DND-41 (cell line): ENCODE results near the gene ZFHX3.

ENCODE experiments used
- ATAC-seq: fragments of 200-7000 bp; cut with Tn5 transposase; 3 replicates; pipeline ENCODE4 v1.9.1; 2021; ENCODE audit warnings: low read depth; ENCODE audit not compliant: insufficient read depth
- DNase-seq: peaks from one replicate; pipeline ENCODE4 v3.0.0-alpha.2; 2020
- H2AFZ ChIP-seq: 2 replicates; pipeline ENCODE4 v1.6.0; 2012; ENCODE audit warnings: low read depth, low read length
- H3K27ac ChIP-seq: 2 replicates; pipeline ENCODE4 v1.5.1; 2012; ENCODE audit warnings: low read length, inconsistent platforms
- H3K27me3 ChIP-seq: fragments of 200-600 bp; sonication (generic); 2 replicates; pipeline ENCODE4 v1.6.0; 2012; ENCODE audit warnings: low read length, mild to moderate bottlenecking, inconsistent platforms; ENCODE audit not compliant: insufficient read depth, poor library complexity
- H3K36me3 ChIP-seq: 2 replicates; pipeline ENCODE4 v1.5.1; 2012; ENCODE audit warnings: low read length, inconsistent platforms; ENCODE audit not compliant: insufficient read depth
- H3K4me1 ChIP-seq: 2 replicates; pipeline ENCODE4 v1.5.1; 2012; ENCODE audit warnings: mild to moderate bottlenecking, low read length; ENCODE audit not compliant: insufficient read depth
- H3K4me2 ChIP-seq: 2 replicates; pipeline ENCODE4 v1.6.0; 2012; ENCODE audit warnings: mild to moderate bottlenecking, moderate library complexity, low read length, inconsistent platforms; ENCODE audit not compliant: insufficient read depth
- H3K4me3 ChIP-seq, 2 experiments: fragments of 200-600 bp in 1 of 2; shearing (Covaris generic) in 1 of 2; 2 replicates each; pipeline ENCODE4 v1.5.1; 2012 to 2016; ENCODE audit warnings: inconsistent platforms in 2 of 2, low read length in 2 of 2, mild to moderate bottlenecking in 2 of 2, low read depth in 1 of 2, moderate library complexity in 1 of 2
- H3K79me2 ChIP-seq: 2 replicates; pipeline ENCODE4 v1.6.0; 2012; ENCODE audit warnings: low read length, inconsistent platforms; ENCODE audit not compliant: insufficient read depth
- H3K9ac ChIP-seq: 2 replicates; pipeline ENCODE4 v1.6.0; 2012; ENCODE audit warnings: low read depth, mild to moderate bottlenecking, inconsistent platforms, low read length, moderate library complexity
- H3K9me3 ChIP-seq: 2 replicates; pipeline ENCODE4 v1.5.1; 2012; ENCODE audit warnings: low read length, moderate library complexity, mild to moderate bottlenecking, inconsistent platforms; ENCODE audit not compliant: insufficient read depth, severe bottlenecking
- H4K20me1 ChIP-seq: 2 replicates; pipeline ENCODE4 v1.6.0; 2012; ENCODE audit warnings: low read length; ENCODE audit not compliant: insufficient read depth
- EZH2 ChIP-seq: IDR thresholded peaks from 3 replicates; pipeline ENCODE4 v1.6.1; 2012; ENCODE audit warnings: borderline replicate concordance, low read depth, mild to moderate bottlenecking, moderate library complexity, low read length, inconsistent platforms; ENCODE audit not compliant: severe bottlenecking
- TF ChIP-seq, protein P1 (sequence below): IDR thresholded peaks from 2 replicates; pipeline ENCODE4 v1.5.1; 2012; ENCODE audit warnings: borderline replicate concordance, low read length, moderate library complexity, mild to moderate bottlenecking; ENCODE audit not compliant: poor library complexity, severe bottlenecking; ENCODE audit errors: extremely low read depth

Gene ZFHX3

DNA sequence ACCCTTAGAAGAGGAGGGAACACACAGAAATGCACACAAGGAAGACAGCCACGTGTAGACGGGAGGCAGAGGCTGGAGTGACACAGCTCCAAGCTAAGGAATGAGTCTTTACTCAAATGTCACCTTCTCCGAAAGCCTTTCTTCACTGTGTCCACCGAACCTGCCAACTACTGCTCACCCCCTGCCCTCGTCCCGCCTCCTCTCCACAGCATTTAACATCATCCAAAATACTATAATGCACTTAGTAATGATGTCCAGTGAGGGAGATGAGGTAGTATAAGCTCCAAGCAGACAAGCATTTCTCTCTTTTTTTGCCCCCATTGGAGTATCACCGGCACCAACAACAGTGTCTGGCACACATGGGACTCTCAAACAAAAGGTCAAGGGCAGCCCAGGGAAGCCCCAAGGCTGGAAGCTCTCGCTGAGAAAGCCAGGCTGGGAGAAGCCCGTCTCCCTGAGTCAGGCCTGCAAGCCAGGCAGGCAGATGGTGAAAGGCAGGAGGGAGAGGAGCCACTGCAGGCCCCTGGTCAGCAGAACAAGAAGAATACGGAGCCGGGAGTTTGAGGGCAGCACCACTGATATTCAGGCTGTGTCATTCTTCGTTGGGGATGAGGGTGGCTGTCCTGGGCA is 25.9 kb downstream of the ZFHX3 start:
- Histone ChIP-seq H3K36me3 (no peaks in the 10 kb centered on the region), H3K4me2 (no peak overlapping the region), H3K9me3 (no peaks in the 10 kb centered on the region), H3K27ac (no peak overlapping the region), H3K9ac (no peak overlapping the region), H2AFZ (no peak overlapping the region), H3K27me3 (no peaks in the 10 kb centered on the region), H4K20me1 (peaks cover 36% of the 10 kb centered on the region; the same call in 1 of the 2 replicates), H3K4me3 (no peak overlapping the region), H3K79me2 (no peaks in the 10 kb centered on the region), H3K4me1 (no peaks in the 10 kb centered on the region)
- no peak for DNase-seq
- ATAC-seq, result no peak
- TF ChIP-seq, protein P1, sequence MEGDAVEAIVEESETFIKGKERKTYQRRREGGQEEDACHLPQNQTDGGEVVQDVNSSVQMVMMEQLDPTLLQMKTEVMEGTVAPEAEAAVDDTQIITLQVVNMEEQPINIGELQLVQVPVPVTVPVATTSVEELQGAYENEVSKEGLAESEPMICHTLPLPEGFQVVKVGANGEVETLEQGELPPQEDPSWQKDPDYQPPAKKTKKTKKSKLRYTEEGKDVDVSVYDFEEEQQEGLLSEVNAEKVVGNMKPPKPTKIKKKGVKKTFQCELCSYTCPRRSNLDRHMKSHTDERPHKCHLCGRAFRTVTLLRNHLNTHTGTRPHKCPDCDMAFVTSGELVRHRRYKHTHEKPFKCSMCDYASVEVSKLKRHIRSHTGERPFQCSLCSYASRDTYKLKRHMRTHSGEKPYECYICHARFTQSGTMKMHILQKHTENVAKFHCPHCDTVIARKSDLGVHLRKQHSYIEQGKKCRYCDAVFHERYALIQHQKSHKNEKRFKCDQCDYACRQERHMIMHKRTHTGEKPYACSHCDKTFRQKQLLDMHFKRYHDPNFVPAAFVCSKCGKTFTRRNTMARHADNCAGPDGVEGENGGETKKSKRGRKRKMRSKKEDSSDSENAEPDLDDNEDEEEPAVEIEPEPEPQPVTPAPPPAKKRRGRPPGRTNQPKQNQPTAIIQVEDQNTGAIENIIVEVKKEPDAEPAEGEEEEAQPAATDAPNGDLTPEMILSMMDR, result no peak

DNA sequence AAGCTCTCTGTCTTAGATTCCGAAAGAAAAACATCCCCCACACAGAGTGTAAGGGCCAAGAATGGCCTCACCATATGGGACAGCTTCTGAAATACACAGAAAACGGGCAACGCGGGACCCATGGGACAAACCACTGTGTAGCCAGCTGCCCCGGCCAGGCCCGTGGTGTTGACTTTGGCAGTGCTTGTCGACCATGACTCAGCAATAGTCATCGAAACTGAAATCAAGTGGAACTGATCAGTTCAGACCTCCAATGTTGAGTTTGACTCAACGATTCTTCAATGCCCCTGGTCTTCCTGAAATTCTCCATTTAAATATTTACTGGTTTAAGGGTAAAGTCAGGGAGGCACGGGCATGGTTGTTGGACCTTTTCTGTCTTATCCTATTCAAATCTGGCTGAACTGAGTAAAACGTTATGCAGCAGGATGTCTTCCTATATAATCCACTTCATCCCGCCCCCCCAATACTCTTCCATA is 27.5 kb downstream of the ZFHX3 start:
- Histone ChIP-seq H4K20me1 (peaks cover 44% of the 10 kb centered on the region; the same call in 1 of the 2 replicates), H3K36me3 (no peaks in the 10 kb centered on the region), H2AFZ (no peak overlapping the region), H3K4me3 (no peak overlapping the region), H3K9me3 (no peaks in the 10 kb centered on the region), H3K4me2 (no peak overlapping the region), H3K4me1 (no peaks in the 10 kb centered on the region), H3K27me3 (no peaks in the 10 kb centered on the region), H3K79me2 (no peaks in the 10 kb centered on the region), H3K9ac (no peak overlapping the region), H3K27ac (no peak overlapping the region)
- DNase-seq (no peak), ATAC-seq (no peak)
- TF ChIP-seq, protein P1, result no peak
- no peak for TF ChIP-seq EZH2

DNA sequence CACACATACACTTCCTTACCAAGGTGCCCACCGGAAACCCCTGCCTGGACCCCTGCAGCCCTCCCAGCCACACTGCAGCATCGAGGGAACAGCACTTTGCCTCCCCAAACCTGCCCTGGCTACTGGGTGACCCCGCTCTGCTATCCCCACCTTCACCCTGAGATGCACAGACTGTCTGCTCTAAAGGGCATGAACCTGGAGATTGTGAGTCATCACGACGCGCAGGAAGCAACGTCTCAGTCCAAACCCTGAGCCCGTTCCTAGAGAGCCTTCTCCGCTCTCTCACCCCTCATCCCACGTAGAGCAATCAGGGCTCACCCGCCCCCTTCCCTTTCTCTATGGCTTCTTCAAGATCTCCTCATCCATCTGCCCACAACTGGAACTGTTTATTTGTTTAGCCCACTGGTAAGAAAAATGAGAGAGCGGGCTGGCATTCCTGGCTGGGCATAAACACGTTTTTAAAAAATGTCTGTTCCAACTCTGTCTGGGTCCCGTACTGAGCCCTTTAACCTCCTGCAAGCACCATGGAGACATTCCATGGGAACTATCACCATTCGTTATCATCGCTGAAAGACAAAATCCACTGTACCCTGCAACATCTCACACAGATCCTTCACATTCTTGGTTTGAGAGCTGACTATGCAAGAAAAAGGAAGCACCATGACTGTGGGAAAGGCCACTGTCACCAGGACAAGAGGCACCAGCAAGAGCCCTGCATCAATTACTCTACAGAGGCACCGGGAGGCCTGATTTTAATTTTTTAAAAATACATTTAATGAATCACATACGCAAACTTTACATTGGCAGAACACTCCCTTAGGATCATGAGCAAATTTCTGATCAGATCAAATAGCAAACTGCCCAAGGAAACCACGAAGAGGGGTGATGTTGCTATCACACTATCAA is 28.2 kb downstream of the ZFHX3 start:
- no peak overlapping the region for H3K4me3 ChIP-seq
- H3K9me3 ChIP-seq, result no peaks in the 10 kb centered on the region
- no peaks in the 10 kb centered on the region for H3K36me3 ChIP-seq
- no peak overlapping the region for H3K27ac ChIP-seq
- DNase-seq (no peak), ATAC-seq (no peak)
- H3K27me3 ChIP-seq, result no peaks in the 10 kb centered on the region
- TF ChIP-seq, protein P1, result no peak
- no peak for TF ChIP-seq EZH2
- H3K79me2 ChIP-seq, result 0 out of 2 replicates have a peak, but pooled peaks cover 3% of the 10 kb centered on the region
- H2AFZ ChIP-seq, result no peak overlapping the region
- no peak overlapping the region for H3K4me2 ChIP-seq
- H3K9ac ChIP-seq, result no peak overlapping the region
- H3K4me1 ChIP-seq, result no peaks in the 10 kb centered on the region
- H4K20me1 ChIP-seq, result peaks cover 37% of the 10 kb centered on the region; the same call in 1 of the 2 replicates
